H1 (cell line): ENCODE results near the gene BRICD5. TPM values are rescaled to one million over a fixed set of nuclear protein-coding genes. Genes with fewer than 3 reads are reported as not detected.

Experiments
- BACH1 ChIP-seq: IDR thresholded peaks from 2 replicates; pipeline ENCODE4 v1.6.1; 2012; ENCODE audit warnings: low read length, improper control_type of control experiment
- E2F6 ChIP-seq: IDR thresholded peaks from 2 replicates; pipeline ENCODE4 v1.6.1; 2012; ENCODE audit warnings: inconsistent platforms
- TAF7 ChIP-seq: optimal IDR thresholded peaks from 2 replicates; pipeline ENCODE3; 2011; ENCODE audit warnings: low read depth, mild to moderate bottlenecking, inconsistent platforms, low read length, moderate library complexity, borderline replicate concordance
- polyA plus RNA-seq, 7 experiments: library from polyadenylated mRNA; depleted of rRNA in 3 of 7; stranded (reverse) in 5 of 7; unstranded in 2 of 7; fragments of >200 nt in 5 of 7; fragments of 200-250 nt in 2 of 7; gene quantifications; 1 replicate in 5 of 7; 2 replicates in 1 of 7; 4 replicates in 1 of 7; pipeline versions ENCODE4 v1.2.1 to v1.2.3, GENCODE V29; 2011 to 2013; ENCODE audit warnings: missing spikeins in 2 of 7, mixed read lengths in 2 of 7
- total RNA-seq: library from RNA; stranded (reverse); fragmentation: NEBNext Ultra II Directional; extraction: Animal tissue kit (Norgen Biotek cat#: 25700); gene quantifications from 2 replicates; pipeline ENCODE4 v1.2.1, GENCODE V29; 2021

Gene BRICD5
- total and polyA plus RNA-seq, 2 of the 8 experiments (the other 6 are each of a cell fraction or from before 2014, with no cell fraction given): 8.5 to 14.2 TPM

- TF ChIP-seq TAF7: no peak
- TF ChIP-seq E2F6: no peak
- TF ChIP-seq BACH1: no peak
- TF ChIP-seq, all 59 proteins: peak for 0
Measured at GRCh38 chr16:2188395-2188794, 22.3 kb downstream of the BRICD5 start (continued).
